RCC 7860 (cell line): ENCODE measurements around the gene ZNF629.
A peak's percentile ranks its signal among the peaks of the same experiment; 100 is the strongest.
"Not testable (repeated sequence)": the region's sequence is repeated elsewhere in the genome, so short reads cannot be mapped to it uniquely, and the experiment has no call there.

ENCODE experiments used
- DNase-seq: peaks from one replicate; pipeline ENCODE4 v3.0.0-alpha.2; 2015; ENCODE audit warnings: low spot score
- FAIRE-seq: peaks from 2 replicates; lab custom pipeline; 2012; peaks lifted over from hg19 to GRCh38; lab: Jason Lieb, UNC

The ZNF629 gene

GRCh38 chr16:30786936-30787612 is at the start of gene ZNF629:
TSS of gene ZNF629 (minus strand) at chr16:30787205. CDS start at chr16:30784482, 2,723 bp downstream.
- no peak for FAIRE-seq
- DNase-seq, result peak; percentile 33

- DNase-seq, result no peak
Observed at GRCh38 chr16:30834130-30834740, 47.2 kb upstream of the ZNF629 start.

GRCh38 chr16:30830072-30830417 is 43.0 kb upstream of the ZNF629 start:
- DNase-seq (no peak), FAIRE-seq (no peak)

More at GRCh38 chr16:30834130-30834740, 47.2 kb upstream of the ZNF629 start:
- no peak for FAIRE-seq

GRCh38 chr16:30829130-30830071 is 42.4 kb upstream of the ZNF629 start:
- no peak for FAIRE-seq
- no peak for DNase-seq

- DNase-seq (no peak), FAIRE-seq (no peak)
Observed at GRCh38 chr16:30821891-30822290, 34.9 kb upstream of the ZNF629 start.

- FAIRE-seq, result not testable (repeated sequence)
Observed at GRCh38 chr16:30821441-30821840, 34.4 kb upstream of the ZNF629 start.

GRCh38 chr16:30820952-30821421 is 34.0 kb upstream of the ZNF629 start:
- no peak for DNase-seq
- FAIRE-seq, result no peak

More at GRCh38 chr16:30821441-30821840, 34.4 kb upstream of the ZNF629 start:
- DNase-seq, result not testable (repeated sequence)

- DNase-seq (no peak), FAIRE-seq (no peak)
Observed at GRCh38 chr16:30816769-30817168, 29.8 kb upstream of the ZNF629 start.

- FAIRE-seq (no peak), DNase-seq (no peak)
Observed at GRCh38 chr16:30813821-30814189, 26.8 kb upstream of the ZNF629 start.

GRCh38 chr16:30809675-30810074 is 22.7 kb upstream of the ZNF629 start:
- FAIRE-seq, DNase-seq: not testable (repeated sequence)

GRCh38 chr16:30808890-30809426 is 22.0 kb upstream of the ZNF629 start:
- DNase-seq, FAIRE-seq: not testable (repeated sequence)

- no peak for DNase-seq
- no peak for FAIRE-seq
Observed at GRCh38 chr16:30808146-30808545, 21.1 kb upstream of the ZNF629 start.

GRCh38 chr16:30805370-30806169 is 18.6 kb upstream of the ZNF629 start:
- no peak for FAIRE-seq
- peak; percentile 58 for DNase-seq

GRCh38 chr16:30805056-30805369 is 18.0 kb upstream of the ZNF629 start:
- DNase-seq, result no peak
- no peak for FAIRE-seq

- no peak for FAIRE-seq
- no peak for DNase-seq
Observed at GRCh38 chr16:30802936-30803335, 15.9 kb upstream of the ZNF629 start.

- FAIRE-seq, result no peak
- DNase-seq, result no peak
Observed at GRCh38 chr16:30797670-30798309, 10.8 kb upstream of the ZNF629 start.

- DNase-seq, result no peak
- FAIRE-seq, result no peak
Observed at GRCh38 chr16:30794634-30795033, 7.6 kb upstream of the ZNF629 start.

- FAIRE-seq (no peak), DNase-seq (no peak)
Observed at GRCh38 chr16:30793508-30794069, 6.6 kb upstream of the ZNF629 start.

- DNase-seq, result no peak
- no peak for FAIRE-seq
Observed at GRCh38 chr16:30787613-30788378, 791 bp upstream of the ZNF629 start.
